Left cardiac atrium (tissue), 2 donors: ENCODE data around the gene NIPAL1. TPM values are rescaled to one million over a fixed set of nuclear protein-coding genes. Genes with fewer than 3 reads are reported as not detected.

Experiments used
- total RNA-seq, 2 donors: library from RNA; stranded (reverse); fragmentation: NEBNext Ultra II Directional; extraction: Animal tissue kit (Norgen Biotek cat#: 25700); gene quantifications; one replicate each; pipeline ENCODE4 v1.2.1, GENCODE V29; 2021
- donor health status: DM: no; HTN: yes; CAD: no; lungs with severe emphysema.
- donor health status: DM: yes; HTN: yes; CAD: no.

The NIPAL1 gene
- total RNA-seq, 2 donors from 2014 or later, result 0.53 to 1.5 TPM

Other genes starting within 250 kb of the NIPAL1 start
- 100 to 1,000 TPM in 1 of 2 donors, 10 to 100 TPM in 1; 89.0 to 106 TPM for gene CORIN, start 178.7 kb upstream of the NIPAL1 start, total RNA-seq
- gene NFXL1, start 102.2 kb upstream of the NIPAL1 start, total RNA-seq, result 1 to 10 TPM; 4.3 to 8.6 TPM
- gene CNGA1, start 91 bp upstream of the NIPAL1 start, total RNA-seq, result under 1 TPM; 0.12 to 0.92 TPM
- under 1 TPM; 0.62 to 0.84 TPM for gene TXK, start 117.5 kb downstream of the NIPAL1 start, total RNA-seq